Neural progenitor cell (in vitro differentiated cells): ENCODE data around the gene CPT1A.

Source experiments
- EZH2phosphoT487 ChIP-seq: fragments of 200-600 bp; sonication (generic); IDR thresholded peaks from 2 replicates; pipeline ENCODE4 v1.6.1; 2017; ENCODE audit warnings: antibody characterized with exemption
- TF ChIP-seq, protein P1 (sequence below): fragments of 200-600 bp; sonication (generic); IDR thresholded peaks from 2 replicates; pipeline ENCODE4 v1.5.1; 2017; ENCODE audit warnings: antibody characterized with exemption, mild to moderate bottlenecking

DNA sequence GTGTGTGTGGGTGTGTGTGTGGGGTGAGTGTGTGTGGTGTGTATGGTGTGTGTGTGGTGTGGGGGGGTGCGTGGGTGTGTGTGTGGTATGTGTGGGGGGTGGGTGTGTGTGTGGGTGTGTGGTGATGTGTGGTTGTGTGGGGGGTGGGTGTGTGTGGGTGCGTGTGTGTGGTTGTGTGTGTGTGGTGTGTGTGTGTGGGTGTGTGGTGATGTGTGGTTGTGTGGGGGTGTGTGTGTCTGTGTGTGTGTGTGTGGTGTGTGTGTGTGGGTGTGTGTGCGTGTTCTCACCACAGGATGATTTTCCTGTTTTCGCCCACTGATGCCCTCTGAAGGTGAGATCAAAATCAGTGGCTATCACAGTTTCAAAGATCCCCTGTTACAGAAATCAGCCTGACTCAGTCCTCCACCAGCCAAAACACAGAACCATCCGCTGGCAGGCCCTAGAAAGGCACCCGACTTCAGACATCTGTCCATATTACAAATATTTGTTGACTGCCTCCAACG lies 24.7 kb downstream of the CPT1A start:
- no peak for TF ChIP-seq EZH2phosphoT487
- TF ChIP-seq, protein P1, sequence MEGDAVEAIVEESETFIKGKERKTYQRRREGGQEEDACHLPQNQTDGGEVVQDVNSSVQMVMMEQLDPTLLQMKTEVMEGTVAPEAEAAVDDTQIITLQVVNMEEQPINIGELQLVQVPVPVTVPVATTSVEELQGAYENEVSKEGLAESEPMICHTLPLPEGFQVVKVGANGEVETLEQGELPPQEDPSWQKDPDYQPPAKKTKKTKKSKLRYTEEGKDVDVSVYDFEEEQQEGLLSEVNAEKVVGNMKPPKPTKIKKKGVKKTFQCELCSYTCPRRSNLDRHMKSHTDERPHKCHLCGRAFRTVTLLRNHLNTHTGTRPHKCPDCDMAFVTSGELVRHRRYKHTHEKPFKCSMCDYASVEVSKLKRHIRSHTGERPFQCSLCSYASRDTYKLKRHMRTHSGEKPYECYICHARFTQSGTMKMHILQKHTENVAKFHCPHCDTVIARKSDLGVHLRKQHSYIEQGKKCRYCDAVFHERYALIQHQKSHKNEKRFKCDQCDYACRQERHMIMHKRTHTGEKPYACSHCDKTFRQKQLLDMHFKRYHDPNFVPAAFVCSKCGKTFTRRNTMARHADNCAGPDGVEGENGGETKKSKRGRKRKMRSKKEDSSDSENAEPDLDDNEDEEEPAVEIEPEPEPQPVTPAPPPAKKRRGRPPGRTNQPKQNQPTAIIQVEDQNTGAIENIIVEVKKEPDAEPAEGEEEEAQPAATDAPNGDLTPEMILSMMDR, result no peak
